Renal cortical epithelial cell (primary cell): ENCODE measurements around the gene COPZ2. TPM values are rescaled to one million over a fixed set of nuclear protein-coding genes. Genes with fewer than 3 reads are reported as not detected.
"Not testable (repeated sequence)": the region's sequence is repeated elsewhere in the genome, so short reads cannot be mapped to it uniquely, and the experiment has no call there.

Experiments used
- DNase-seq: peaks from one replicate; pipeline ENCODE4 v3.0.0-alpha.2; 2011; ENCODE audit warnings: low read depth
- total RNA-seq: library from RNA; depleted of rRNA; stranded (reverse); fragments of >200 nt; gene quantifications from 2 replicates; pipeline ENCODE4 v1.2.3, GENCODE V29; 2014

The COPZ2 gene, protein sequence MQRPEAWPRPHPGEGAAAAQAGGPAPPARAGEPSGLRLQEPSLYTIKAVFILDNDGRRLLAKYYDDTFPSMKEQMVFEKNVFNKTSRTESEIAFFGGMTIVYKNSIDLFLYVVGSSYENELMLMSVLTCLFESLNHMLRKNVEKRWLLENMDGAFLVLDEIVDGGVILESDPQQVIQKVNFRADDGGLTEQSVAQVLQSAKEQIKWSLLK
- total RNA-seq = 6.8 and 8.0 TPM in 2 replicates

DNA sequence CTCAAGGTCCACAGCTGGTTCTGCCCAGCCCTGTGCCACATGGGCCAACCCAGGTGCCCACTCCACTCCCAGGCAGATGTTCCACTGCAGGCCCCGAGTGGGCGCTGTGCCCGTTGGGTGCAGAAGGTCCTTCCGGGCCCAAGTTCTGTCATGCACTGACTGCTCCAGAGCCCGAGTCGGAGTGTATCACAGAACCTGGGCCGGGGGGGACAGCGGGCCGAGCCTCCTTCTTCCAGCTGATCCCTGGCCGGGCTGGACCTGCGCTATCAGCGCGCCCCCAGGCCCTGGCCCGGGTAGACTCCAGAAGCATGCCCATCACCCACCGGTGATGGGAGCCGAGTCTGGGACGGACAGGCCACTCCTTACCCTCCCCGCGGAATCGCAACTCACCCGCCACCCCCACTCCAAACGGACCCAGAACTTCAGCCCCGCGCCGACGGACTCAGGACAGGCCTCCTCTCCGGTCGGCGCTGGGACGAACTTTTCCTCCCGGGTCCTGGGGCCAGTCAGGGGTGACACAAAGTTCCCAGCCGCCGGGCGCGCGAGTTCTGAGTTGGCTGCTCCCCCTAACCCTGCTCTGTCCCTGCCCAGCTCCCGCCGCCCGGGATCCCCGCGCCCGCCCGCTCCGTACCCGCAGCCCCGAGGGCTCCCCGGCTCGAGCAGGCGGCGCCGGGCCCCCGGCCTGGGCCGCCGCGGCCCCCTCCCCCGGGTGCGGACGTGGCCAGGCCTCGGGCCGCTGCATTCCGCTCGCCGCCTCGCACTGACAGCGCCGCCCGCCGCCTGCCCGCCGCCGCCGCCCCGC, at the start of gene COPZ2:
Gene COPZ2 (minus strand): TSS at position 762 of the 802 bp plus-strand sequence. CDS start 20 bp downstream, at position 742.
- DNase-seq = no peak

DNA sequence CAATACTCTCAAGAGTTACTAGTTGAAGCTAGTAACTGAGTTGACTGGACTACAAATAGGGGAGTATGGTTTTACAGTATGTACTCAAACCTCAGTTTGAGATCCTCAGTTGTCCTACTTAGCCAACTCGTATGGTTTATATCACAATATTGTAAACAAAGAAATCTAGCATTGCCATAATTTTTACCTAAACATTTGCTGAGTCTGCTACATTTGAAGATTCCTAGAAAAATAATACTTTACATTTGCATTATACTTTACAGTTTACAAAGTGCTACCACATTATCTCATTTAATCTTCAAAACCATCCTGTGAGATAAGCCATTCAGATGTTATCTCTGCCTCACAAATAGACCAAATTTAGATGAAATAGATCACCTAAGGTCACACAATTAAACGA, 47.3 kb upstream of the COPZ2 start:
- no peak for DNase-seq

DNA sequence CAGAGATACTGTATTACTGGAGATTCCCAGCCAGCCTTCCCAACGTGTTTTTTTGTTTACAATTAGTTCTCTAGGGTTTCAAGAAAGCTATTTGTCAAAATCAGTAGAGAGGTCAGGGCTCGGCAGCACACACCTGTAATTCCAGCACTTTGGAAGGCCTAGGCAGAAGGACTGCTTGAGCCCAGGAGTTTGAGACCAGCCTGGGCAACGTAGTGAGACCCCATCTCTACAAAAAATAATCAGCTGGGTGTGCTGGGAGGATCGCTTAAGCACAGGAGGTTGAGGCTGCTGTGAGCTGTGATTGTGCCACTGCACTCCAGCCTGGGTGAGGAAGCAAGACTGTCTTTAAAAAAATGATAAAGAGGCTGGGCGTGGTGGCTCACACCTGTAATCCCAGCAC, 44.3 kb upstream of the COPZ2 start:
- DNase-seq = no peak

DNA sequence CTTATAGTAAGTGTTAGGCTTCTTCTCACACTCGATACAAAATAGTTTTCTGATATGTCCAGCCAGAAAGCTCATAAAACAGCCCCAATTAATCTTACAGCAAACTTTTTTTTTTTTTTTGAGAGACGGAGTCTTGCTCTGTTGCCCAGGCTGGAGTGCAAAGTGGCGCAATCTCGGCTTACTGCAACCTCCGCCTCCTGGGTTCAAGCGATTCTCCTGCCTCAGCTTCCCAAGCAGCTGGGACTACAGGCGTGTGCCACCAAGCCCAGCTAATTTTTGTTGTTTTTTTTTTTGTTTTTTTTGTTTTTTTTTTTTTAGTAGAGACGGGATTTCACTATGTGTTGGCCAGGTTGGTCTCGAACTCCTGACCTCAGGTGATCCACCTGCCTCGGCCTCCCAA, 39.6 kb upstream of the COPZ2 start:
- DNase-seq = not testable (repeated sequence)

DNA sequence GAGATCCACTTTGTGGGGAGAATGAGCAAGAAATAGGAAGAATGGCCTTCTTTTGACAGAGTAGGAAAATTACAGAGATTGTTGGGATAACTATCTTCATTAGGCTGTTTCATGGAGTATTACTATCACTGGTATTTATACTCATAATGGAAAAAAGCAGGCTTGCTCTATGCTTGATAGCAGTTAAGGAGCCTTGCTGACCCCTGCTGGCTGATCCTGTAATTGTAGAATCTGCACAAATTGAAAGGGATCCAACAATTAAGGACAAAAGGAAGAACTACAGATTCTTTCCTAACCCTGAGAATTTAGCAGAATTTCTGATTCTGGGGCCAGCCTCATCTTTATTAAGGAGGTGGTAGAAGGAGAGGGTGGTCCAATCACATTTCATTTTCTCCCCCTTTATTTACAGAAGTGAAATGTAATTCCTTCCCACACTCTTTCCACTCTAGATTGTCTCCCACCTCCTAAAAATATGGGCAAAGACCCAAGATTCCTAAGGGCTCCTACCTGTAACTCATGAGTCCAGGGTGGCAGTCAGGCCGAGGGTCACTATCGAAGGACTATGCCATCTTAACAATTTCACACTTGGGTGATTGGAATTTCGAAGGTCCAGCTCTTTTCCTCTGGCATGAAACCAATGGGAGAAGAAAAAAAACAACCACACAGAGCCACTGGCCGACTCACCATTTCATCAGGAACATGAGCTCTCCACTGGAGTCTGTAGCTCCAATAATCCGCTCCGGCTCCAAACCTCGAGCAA, 36.9 kb upstream of the COPZ2 start:
- peak; percentile 95 for DNase-seq

DNA sequence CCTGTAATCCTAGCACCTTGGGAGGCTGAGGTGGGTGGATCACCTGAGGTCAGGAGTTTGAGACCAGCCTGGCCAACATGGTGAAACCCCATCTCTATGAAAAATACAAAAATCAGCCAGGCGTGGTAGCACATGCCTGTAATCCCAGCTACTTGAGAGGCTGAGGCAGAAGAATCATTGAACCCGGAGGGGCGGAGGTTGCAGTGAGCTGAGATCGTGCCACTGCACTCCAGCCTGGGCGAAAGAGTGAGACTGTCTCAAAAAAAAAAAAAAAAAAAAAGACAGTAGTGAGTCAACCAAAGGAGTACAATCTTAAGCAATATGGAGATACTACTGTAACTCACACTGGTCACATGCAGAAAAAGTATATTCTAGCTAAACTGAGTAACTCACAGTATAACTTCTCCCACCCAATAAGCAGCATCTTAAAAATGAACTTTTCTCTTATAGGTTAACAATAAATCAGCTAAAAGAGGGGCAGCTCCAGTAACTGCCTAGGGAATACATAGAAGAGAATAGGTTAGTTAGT, 36.0 kb upstream of the COPZ2 start:
- not testable (repeated sequence) for DNase-seq

DNA sequence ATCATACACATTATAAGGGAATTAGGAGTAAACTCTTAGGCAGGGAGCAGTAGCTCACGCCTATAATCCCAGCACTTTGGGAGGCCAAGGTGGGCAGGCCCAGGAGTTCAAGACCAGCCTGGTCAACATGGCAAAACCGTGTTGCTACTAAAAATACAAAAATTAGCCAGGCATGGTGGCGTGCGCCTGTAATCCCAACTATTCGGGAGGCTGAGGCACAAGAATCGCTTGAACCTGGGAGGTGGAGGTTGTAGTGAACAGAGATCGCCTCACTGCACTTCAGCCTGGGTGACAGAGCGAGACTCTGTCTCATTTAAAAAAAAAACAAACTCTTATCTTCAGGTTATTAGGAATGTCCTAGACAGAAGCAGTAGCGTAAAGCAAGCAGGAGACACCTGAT, 35.2 kb upstream of the COPZ2 start:
- DNase-seq = not testable (repeated sequence)

DNA sequence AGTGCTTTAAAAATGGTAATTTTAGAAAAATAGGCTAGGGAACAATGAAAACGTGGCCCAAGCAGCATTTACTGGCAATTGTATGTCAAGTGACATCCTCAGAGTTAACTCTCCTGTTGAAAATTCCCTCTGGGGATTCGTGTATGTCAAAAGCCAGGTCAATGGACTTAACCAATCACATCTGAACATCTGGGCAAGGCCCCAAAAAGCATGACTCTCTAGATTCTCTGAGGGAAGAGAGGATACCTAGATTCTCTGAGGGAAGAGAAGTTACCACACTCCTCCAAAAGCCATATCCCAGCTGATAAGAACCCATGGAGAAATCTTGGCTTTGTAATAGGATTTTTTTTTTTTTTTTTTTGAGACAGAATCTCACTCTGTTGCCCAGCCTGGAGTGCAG, 34.1 kb upstream of the COPZ2 start:
- DNase-seq = no peak

DNA sequence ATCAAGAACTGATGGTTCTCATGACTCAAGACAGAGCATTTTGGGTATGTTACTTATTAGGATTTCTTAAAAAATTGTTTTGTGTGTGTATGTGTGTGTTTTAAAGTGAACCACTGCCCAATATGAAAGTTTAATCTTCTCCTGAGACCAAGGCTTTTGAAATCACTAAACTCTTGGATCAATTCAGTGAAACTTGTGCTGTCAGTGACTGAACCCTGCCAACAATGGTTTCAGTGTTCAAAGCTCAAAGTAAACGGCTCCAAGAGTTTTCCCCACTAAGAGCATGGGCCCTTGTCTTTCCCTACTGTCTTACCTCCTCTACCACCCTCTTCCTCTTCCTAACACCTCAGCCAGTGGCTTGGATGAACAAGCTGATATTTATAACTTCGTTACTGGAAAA, 32.6 kb upstream of the COPZ2 start:
- DNase-seq = no peak

DNA sequence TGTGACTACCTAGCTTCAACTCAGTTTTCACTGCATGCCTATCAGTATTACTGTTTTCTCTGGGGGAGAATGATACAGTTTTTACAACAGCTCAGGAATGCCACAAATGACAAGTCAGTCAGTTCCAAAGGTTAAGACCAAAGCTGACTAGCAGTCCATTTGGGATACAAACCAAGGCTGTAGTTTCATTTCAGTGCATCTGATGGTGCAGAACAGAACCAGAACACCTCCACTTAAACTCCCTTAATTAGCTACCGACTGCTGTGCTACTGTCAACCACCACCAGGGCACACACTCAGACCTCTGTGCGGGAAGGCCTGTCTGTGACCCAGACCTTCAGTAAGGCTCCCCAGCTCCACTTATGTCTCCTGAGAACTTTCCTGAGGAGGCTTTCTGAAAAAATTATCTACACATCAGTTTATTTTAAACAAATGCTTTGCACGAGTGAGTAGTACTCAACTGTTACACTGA, 30.9 kb upstream of the COPZ2 start:
- peak; percentile 63 for DNase-seq

DNA sequence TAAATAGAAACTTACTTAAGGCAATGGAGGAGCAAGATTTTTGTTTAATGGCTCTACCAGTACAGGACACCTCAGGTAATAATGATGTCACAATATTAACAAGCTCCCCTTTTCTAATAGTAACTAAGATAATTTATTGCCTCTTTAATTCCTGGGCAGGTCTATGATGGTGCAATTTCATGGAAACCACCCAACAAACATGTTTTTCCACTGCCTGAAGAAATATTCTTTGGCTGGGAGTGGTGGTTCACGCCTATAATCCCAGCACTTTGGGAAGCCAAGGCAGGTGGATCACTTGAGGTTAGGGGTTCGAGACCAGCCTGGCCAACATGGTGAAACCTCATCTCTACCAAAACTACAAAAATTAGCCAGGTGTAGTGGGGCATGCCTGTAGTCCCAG, 30.2 kb upstream of the COPZ2 start:
- not testable (repeated sequence) for DNase-seq

DNA sequence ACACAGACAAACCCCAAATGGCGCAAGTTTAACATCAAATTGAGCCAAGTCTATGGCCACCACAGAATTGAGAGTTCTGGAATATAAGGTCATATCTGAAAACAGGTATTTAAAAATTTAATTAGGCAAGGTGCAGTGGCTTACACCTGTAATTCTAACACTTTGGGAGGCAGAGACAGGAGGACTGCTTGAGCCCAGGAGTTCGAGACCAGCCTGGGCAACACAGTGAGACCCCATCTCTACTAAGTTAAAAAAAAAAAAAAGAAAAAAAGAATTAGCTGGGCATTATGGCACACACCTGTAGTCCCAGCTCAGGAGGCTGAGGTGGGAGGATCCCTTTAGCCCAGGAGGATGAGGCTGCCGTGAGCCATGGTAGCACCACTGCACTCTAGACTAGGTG, 29.6 kb upstream of the COPZ2 start:
- no peak for DNase-seq

DNA sequence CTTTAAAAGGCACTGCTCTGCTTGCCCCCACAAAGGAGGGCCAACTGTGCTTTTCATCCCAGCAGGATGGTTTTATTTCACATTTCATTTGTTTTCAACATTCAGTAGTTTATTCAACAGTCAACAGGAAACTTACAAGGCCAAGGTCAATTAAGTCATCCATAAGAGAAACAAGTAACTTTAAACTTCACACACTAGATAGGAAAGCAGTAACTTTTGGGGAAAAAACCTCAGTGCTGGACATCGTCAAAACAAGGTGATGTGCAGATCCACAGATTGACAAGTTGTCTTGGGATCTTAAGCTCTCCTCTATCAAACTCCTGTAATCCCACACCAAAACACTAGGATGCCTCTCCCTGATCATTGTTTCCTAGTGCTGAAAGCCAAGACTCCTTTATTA, 29.1 kb upstream of the COPZ2 start:
- no peak for DNase-seq

DNA sequence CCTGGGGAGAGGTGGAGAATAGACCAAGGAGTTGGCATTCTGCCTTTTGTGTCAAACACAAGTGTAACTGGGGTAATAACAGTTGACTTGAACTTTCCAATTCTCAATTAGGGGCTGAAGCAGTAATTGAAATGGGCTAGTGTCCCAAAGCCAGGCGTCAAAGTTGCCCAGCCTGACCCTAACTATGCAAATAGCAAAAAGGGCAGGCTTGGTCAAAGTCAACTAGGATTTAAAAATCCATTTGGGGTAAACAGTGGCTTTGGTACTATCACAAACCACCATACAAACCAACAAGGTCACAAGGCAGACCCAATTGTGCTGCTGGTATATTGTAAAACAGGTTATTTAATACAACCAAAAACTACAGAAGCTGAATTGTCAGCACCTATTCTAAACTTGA, 28.6 kb upstream of the COPZ2 start:
- DNase-seq = no peak

DNA sequence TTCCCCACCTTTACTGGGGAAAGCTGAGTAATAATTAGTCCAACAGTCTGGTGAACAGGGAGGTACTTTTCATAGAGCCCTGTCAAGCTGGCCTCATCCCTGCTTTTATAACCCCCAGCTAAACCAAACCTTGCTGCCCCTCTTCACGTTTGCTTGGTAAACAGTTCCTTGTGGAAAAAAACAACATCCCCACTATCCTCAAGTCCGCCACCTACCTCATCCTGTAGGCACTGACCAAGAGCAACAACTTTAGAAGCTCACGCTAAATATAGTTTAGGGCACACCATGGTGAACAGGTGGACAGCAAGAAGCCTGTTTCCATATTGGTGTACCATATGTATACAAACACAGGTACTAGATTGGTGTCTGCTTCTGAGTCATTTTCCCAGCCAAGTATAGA, 27.0 kb upstream of the COPZ2 start:
- no peak for DNase-seq

DNA sequence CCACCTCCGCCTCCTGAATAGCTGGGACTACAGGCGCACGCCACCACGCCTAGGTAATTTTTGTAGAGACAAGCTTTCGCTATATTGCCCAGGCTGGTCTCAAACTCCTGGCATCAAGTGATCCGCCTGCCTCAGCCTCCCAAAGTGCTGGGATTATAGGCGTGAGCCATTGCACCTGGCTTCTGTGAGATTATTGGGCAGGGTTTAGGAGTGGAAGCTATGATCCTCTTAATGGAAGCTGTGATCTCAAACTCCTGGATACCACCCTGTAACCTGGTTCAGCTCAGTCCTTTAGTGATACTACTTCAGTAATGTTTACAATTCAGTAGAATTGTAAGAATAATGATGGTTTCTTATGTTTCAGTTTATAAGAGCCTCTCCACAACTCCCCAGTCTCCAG, 24.7 kb upstream of the COPZ2 start:
- no peak for DNase-seq

DNA sequence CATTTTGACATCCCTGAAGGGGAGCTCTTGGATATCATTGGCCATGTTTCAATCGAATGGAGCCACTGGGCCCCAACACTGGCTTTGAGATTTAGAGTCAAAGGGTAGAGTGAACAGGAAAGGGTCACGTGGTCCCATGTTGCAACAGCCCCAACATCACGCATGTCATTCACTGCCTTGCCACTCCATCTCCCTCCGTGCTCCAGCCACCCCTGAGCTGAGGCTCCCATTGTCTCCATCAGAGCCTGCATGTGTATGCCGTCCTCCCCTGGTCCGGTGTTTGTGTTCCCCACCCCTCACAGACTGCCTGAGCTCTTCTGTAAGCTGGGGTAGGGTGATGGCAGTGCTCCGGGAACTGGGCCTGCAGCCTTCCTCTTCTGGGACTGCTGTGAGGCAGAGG, 22.7 kb upstream of the COPZ2 start:
- DNase-seq = no peak

DNA sequence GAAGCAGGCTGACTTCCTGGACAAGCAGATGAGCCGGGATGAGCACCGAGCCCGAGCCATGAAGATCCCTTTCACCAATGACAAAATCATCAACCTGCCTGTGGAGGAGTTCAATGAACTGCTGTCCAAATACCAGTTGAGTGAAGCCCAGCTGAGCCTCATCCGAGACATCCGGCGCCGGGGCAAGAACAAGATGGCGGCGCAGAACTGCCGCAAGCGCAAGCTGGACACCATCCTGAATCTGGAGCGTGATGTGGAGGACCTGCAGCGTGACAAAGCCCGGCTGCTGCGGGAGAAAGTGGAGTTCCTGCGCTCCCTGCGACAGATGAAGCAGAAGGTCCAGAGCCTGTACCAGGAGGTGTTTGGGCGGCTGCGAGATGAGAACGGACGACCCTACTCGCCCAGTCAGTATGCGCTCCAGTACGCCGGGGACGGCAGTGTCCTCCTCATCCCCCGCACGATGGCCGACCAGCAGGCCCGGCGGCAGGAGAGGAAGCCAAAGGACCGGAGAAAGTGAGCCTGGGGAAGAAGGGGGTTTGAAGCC, 21.6 kb upstream of the COPZ2 start:
- DNase-seq = no peak

DNA sequence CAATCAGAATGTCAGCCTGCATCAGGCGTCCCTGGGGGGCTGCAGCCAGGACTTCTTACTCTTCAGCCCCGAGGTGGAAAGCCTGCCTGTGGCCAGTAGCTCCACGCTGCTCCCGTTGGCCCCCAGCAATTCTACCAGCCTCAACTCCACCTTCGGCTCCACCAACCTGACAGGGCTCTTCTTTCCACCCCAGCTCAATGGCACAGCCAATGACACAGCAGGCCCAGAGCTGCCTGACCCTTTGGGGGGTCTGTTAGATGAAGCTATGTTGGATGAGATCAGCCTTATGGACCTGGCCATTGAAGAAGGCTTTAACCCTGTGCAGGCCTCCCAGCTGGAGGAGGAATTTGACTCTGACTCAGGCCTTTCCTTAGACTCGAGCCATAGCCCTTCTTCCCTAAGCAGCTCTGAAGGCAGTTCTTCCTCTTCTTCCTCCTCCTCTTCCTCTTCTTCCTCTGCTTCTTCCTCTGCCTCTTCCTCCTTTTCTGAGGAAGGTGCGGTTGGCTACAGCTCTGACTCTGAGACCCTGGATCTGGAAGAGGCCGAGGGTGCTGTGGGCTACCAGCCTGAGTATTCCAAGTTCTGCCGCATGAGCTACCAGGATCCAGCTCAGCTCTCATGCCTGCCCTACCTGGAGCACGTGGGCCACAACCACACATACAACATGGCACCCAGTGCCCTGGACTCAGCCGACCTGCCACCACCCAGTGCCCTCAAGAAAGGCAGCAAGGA, 21.0 kb upstream of the COPZ2 start:
- DNase-seq = no peak

DNA sequence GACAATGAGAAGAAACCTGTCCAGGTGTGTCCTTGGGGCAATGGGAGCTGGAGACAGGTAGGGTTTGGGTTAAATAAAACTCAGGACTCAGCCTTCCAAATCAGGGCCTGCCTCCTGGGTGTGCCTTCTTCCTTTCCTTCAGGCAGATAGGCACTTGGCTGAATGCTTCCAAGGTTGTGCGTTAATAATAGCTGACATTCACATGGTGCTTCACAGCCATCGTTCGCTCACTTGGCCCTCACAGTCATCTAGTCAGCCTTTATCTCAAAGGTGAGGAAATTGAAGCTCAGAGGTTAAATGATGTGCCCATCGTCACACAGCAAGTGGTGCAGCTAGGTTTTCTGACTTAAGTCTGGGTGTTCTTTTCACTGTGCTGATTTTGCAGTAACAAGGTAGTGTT, 20.0 kb upstream of the COPZ2 start:
- DNase-seq = no peak

DNA sequence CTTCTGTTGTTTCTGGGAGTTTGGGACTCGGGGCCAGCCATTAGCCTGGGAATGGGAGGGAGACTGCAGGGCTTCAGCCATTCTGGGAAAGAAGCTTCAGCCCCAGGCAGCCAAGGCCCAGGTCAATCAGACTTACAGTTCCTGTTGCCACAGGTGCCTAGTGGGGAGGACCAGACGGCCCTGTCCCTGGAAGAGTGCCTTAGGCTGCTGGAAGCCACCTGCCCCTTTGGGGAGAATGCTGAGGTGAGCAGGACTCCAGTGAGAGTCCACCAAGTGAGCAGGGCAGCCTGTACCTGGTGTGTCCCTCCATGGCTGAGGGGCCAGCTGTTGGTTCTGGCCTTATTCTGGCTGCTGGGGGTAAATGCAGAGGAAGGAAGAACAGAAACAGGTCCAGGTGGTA, 19.3 kb upstream of the COPZ2 start:
- DNase-seq = no peak
